Hepatocyte (in vitro differentiated cells): ENCODE data around the gene DCC.

ENCODE experiments used
- EZH2 ChIP-seq: fragments of 200-600 bp; sonication (generic); IDR thresholded peaks from 2 replicates; pipeline ENCODE4 v1.6.1; 2016; ENCODE audit warnings: antibody characterized with exemption, mild to moderate bottlenecking, borderline replicate concordance
- EZH2phosphoT487 ChIP-seq: fragments of 200-600 bp; sonication (generic); IDR thresholded peaks from one replicate; pipeline ENCODE4 v1.6.1; 2018; ENCODE audit warnings: antibody characterized with exemption, mild to moderate bottlenecking, low read depth, moderate library complexity; ENCODE audit not compliant: unreplicated experiment, severe bottlenecking
- TF ChIP-seq, protein P1 (sequence below): fragments of 200-600 bp; sonication (generic); IDR thresholded peaks from 2 replicates; pipeline ENCODE4 v1.5.1; 2016; ENCODE audit warnings: antibody characterized with exemption, mild to moderate bottlenecking; ENCODE audit not compliant: poor library complexity

DNA sequence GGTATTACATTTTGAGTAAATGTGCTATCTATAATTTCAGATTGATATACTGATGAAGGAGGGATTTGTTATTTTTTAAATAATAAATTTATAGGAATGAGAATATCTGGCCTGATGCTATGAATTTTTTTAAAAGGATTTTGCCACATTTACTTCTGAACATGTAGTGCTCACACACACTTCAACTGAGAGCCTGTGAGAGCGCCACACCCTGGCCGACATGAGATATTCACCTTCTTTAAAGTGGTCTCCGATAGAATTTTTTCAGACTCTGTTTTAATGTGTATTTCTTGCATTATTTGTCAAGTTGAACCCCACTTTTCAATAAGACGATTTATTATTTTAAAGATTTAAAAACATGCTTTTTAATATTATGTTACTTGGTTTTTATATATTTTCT lies 813.3 kb downstream of the DCC start:
- TF ChIP-seq, protein P1, sequence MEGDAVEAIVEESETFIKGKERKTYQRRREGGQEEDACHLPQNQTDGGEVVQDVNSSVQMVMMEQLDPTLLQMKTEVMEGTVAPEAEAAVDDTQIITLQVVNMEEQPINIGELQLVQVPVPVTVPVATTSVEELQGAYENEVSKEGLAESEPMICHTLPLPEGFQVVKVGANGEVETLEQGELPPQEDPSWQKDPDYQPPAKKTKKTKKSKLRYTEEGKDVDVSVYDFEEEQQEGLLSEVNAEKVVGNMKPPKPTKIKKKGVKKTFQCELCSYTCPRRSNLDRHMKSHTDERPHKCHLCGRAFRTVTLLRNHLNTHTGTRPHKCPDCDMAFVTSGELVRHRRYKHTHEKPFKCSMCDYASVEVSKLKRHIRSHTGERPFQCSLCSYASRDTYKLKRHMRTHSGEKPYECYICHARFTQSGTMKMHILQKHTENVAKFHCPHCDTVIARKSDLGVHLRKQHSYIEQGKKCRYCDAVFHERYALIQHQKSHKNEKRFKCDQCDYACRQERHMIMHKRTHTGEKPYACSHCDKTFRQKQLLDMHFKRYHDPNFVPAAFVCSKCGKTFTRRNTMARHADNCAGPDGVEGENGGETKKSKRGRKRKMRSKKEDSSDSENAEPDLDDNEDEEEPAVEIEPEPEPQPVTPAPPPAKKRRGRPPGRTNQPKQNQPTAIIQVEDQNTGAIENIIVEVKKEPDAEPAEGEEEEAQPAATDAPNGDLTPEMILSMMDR, result peak; percentile 49
- TF ChIP-seq EZH2phosphoT487 (no peak), EZH2 (no peak)
